SK-N-MC (cell line): ENCODE measurements around the gene CPB2.

Experiments used
- DNase-seq: peaks from one replicate; pipeline ENCODE4 v3.0.0-alpha.2; 2011; ENCODE audit warnings: low read depth, low spot score
- H3K27ac ChIP-seq: fragments of 200-600 bp; sonication (generic); 2 replicates; pipeline ENCODE4 v1.5.1; 2016; ENCODE audit warnings: mixed run types
- H3K36me3 ChIP-seq: fragments of 200-600 bp; sonication (generic); 2 replicates; pipeline ENCODE4 v1.6.1; 2017; ENCODE audit warnings: antibody characterized with exemption, low read length, mixed read lengths; ENCODE audit not compliant: insufficient read depth
- H3K4me3 ChIP-seq: fragments of 200-600 bp; sonication (generic); 2 replicates; pipeline ENCODE4 v1.5.1; 2016
- H3K9ac ChIP-seq: fragments of 200-600 bp; sonication (generic); 2 replicates; pipeline ENCODE4 v1.8.0; 2017; ENCODE audit warnings: mixed run types, mixed read lengths; ENCODE audit not compliant: insufficient read length
- H3K9me3 ChIP-seq: fragments of 200-600 bp; sonication (generic); 2 replicates; pipeline ENCODE4 v1.6.1; 2017; ENCODE audit warnings: low read depth, mild to moderate bottlenecking, antibody characterized with exemption, low read length, moderate library complexity, mixed read lengths
- EZH2 ChIP-seq: fragments of 200-600 bp; sonication (generic); IDR thresholded peaks from one replicate; pipeline ENCODE4 v1.6.1; 2017; ENCODE audit warnings: antibody characterized with exemption
- FOXP2 ChIP-seq: optimal IDR thresholded peaks from 2 replicates; pipeline ENCODE3; 2011; ENCODE audit warnings: mild to moderate bottlenecking, moderate library complexity; ENCODE audit not compliant: insufficient read depth; ENCODE audit errors: extremely low read length, control extremely low read depth
- POLR2AphosphoS5 ChIP-seq: IDR thresholded peaks from 2 replicates; pipeline ENCODE4 v1.6.1; 2012; ENCODE audit warnings: mild to moderate bottlenecking, low read depth, low read length, borderline replicate concordance

Gene CPB2

DNA sequence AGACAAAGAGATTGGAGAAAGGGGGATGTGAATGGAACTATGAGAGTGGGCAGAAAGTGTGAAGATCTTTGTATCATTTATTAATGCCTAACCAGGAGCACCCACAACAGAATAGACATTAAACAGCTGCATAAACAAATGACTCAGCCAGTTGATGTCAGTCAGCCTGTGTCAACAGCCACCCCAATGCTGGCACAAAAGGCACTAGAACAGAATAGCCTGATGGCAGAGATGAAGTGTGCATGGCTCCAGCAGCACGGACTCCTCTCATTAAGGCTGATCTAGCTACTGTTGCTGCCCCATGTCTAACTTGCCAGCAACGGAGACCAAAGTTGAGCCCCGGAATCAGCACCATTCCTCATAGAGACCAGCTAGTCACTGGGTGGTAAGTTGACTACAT is 7.8 kb downstream of the CPB2 start:
- no peak for TF ChIP-seq POLR2AphosphoS5
- TF ChIP-seq EZH2, result no peak

DNA sequence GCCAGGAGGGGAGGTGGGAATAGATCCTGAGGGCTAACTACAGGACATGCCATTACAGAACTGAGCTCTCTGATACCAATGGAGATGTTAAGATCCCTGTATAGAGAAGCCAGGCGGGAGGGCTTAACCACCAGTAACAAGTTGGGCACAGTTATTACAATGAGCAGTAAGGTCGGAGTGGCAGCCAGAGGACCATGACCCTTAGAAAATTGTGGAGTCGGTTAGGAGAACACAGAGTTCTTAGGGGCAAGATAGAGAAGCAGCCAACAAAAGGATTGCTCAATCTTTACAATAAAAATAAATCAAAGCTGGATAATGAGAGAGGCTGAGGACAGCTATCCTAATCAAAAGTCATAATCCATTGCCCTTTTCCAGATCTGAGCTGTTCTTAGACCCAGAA is 10.4 kb downstream of the CPB2 start:
- Histone ChIP-seq H3K27ac (no peak overlapping the region), H3K9me3 (no peaks in the 10 kb centered on the region), H3K4me3 (no peak overlapping the region), H3K9ac (no peak overlapping the region), H3K36me3 (no peaks in the 10 kb centered on the region)
- DNase-seq, result no peak
- no peak for TF ChIP-seq POLR2AphosphoS5
- TF ChIP-seq FOXP2, result no peak
- no peak for TF ChIP-seq EZH2

More for the DNA sequence above, 7.8 kb downstream of the CPB2 start:
- DNase-seq, result no peak
- no peak overlapping the region for H3K9ac ChIP-seq
- no peak overlapping the region for H3K27ac ChIP-seq
- H3K4me3 ChIP-seq, result no peak overlapping the region
- H3K9me3 ChIP-seq, result no peaks in the 10 kb centered on the region
- no peaks in the 10 kb centered on the region for H3K36me3 ChIP-seq

DNA sequence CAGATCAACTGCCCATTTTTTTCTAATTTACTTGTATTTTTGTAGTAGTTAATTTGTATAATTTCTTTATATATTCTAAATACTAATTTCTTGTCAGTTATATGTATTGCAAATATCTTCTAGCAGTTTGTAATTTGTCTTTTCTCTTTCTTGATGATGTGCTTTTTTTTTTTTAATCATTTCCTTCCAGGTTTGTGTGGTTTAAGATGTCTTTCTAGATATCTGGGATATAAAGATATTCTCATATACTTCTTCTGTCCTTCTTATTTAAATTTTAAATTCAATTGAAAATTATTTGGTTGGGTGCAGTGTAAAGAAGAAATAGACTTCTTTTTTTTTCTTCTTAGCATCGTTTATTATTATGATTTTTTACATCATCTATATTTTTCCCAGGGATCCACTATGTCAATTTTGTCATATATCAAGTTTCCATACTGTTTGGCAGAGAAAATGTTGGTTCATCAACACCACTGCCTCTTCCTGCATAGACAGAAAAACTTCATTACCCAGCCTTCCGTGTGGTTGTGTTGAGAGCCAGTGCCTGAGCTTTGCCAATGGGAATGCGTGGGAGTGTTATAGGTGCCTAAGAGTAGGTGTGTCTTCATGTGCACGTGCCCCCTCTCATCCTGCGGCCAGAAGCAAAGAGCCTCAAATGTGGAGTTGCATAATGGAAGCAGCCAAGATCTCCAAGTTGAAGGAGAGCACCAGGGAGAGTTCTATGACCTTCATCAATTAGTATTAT is 15.8 kb downstream of the CPB2 start:
- no peak for DNase-seq
- Histone ChIP-seq H3K9ac (no peak overlapping the region), H3K27ac (no peak overlapping the region), H3K4me3 (no peak overlapping the region), H3K36me3 (no peaks in the 10 kb centered on the region), H3K9me3 (no peaks in the 10 kb centered on the region)
- TF ChIP-seq EZH2 (no peak), FOXP2 (no peak)

GRCh38 chr13:46087481-46087880 is 17.4 kb downstream of the CPB2 start:
- no peaks in the 10 kb centered on the region for H3K36me3 ChIP-seq
- DNase-seq, result no peak
- H3K9ac ChIP-seq, result no peak overlapping the region
- no peak overlapping the region for H3K4me3 ChIP-seq
- TF ChIP-seq EZH2, result no peak
- no peaks in the 10 kb centered on the region for H3K9me3 ChIP-seq
- no peak overlapping the region for H3K27ac ChIP-seq

- no peaks in the 10 kb centered on the region for H3K9me3 ChIP-seq
- no peaks in the 10 kb centered on the region for H3K36me3 ChIP-seq
- no peak for TF ChIP-seq EZH2
- TF ChIP-seq FOXP2, result no peak
- TF ChIP-seq POLR2AphosphoS5, result no peak
- H3K27ac ChIP-seq, result no peak overlapping the region
- no peak overlapping the region for H3K9ac ChIP-seq
- H3K4me3 ChIP-seq, result no peak overlapping the region
- DNase-seq, result no peak
Measured at GRCh38 chr13:46086985-46087384, 17.8 kb downstream of the CPB2 start.

DNA sequence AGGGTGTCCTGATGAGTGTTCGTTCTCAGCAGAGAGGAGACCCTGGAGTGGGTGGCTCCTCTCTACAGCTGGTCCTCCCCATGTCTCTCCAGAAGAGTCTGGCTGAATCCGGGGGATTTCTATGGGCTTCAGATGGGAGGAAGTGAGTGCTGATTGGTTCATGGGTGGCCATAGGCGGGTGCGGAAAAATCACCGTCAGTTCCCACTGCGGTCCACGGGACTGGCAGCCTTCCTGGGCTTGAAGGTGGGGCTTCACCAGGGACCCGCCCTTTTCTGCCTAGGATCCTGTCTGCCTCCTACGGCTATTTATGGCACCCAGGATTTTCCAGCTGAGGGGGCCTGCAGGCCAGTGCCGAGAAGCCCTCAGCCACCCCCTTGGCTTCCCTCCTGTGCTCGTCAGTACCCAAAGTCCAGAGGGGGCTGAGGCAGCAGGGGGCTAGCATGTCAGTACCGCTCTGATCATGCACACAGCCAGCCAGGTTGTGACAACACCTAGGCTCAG is 18.4 kb downstream of the CPB2 start:
- no peak for DNase-seq
- H3K36me3 ChIP-seq, result no peaks in the 10 kb centered on the region
- H3K27ac ChIP-seq, result no peak overlapping the region
- no peak overlapping the region for H3K9ac ChIP-seq
- no peaks in the 10 kb centered on the region for H3K9me3 ChIP-seq
- no peak overlapping the region for H3K4me3 ChIP-seq
- TF ChIP-seq POLR2AphosphoS5 (no peak), FOXP2 (no peak)

DNA sequence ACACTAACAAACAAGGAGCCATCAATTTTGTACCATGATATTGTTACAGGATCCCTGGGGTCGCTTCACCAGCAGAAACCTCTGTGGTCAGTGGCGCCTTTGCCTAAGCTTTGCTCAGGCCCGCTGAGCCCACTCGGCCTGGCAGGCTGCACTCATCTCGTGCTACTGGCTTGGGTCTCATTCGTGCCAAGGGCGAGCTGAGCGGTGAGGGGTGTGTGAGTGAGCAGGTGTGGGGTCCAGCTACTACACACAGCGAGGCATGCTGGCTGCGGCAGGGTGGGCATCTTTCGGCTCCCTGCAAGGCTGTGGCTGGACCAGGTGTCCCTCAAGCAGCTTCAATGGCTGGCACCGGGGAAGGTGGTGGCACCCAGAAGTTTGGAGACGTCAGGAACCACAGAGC is 19.1 kb downstream of the CPB2 start:
- H3K9me3 ChIP-seq, result no peaks in the 10 kb centered on the region
- H3K27ac ChIP-seq, result no peak overlapping the region
- DNase-seq, result no peak
- H3K9ac ChIP-seq, result no peak overlapping the region
- TF ChIP-seq EZH2, result no peak
- TF ChIP-seq FOXP2, result no peak
- TF ChIP-seq POLR2AphosphoS5, result no peak
- no peaks in the 10 kb centered on the region for H3K36me3 ChIP-seq
- H3K4me3 ChIP-seq, result no peak overlapping the region

- Histone ChIP-seq H3K36me3 (no peaks in the 10 kb centered on the region), H3K27ac (no peak overlapping the region), H3K9me3 (no peaks in the 10 kb centered on the region), H3K9ac (no peak overlapping the region), H3K4me3 (no peak overlapping the region)
- no peak for TF ChIP-seq FOXP2
- TF ChIP-seq EZH2, result no peak
- no peak for TF ChIP-seq POLR2AphosphoS5
- DNase-seq, result no peak
Measured at GRCh38 chr13:46082324-46082723, 22.5 kb downstream of the CPB2 start.

DNA sequence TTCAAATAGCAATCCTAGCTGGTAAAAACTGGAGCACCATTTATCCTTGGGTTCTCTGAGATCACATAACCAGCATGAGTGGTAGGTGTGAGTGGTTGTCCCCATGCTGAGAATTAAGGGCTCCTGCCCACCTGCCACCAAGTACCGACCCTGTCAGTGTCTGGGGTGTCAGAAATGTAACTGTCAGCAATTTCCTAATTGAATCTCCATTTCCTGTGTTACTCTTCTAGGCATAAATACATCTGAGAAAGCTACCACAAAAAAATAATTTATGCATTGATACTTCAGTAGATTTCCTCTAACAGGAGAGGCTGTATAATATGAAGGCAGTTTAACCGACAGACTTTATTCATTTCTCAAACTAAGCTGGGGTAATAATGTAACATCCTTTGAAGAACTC is 25.1 kb downstream of the CPB2 start:
- no peaks in the 10 kb centered on the region for H3K9me3 ChIP-seq
- peak; percentile 48 for DNase-seq
- peak overlapping the region; percentile 52 for H3K4me3 ChIP-seq
- TF ChIP-seq POLR2AphosphoS5 (peak; percentile 33; the same call in 1 of the 2 replicates), EZH2 (no peak)
- H3K36me3 ChIP-seq, result peaks cover 5% of the 10 kb centered on the region; the same call in 1 of the 2 replicates
- peak overlapping the region; percentile 89 for H3K27ac ChIP-seq
- H3K9ac ChIP-seq, result peak overlapping the region; percentile 42
